IPS DF 6.9 (cell line): ENCODE results near the gene CRYZL1.
A peak's percentile ranks its signal among the peaks of the same experiment; 100 is the strongest.
"Not testable (repeated sequence)": the region's sequence is repeated elsewhere in the genome, so short reads cannot be mapped to it uniquely, and the experiment has no call there.

Source experiments
- DNase-seq: peaks from one replicate; pipeline ENCODE4 v3.0.0-alpha.2; 2013; ENCODE audit warnings: low read depth, low spot score
- H3K27ac ChIP-seq: one replicate; pipeline ENCODE4 v1.5.1; 2013; ENCODE audit warnings: low read length, control low read depth
- H3K27me3 ChIP-seq: 2 replicates; pipeline ENCODE4 v1.6.1; 2013; ENCODE audit warnings: mild to moderate bottlenecking, low read length; ENCODE audit not compliant: control insufficient read depth, insufficient read depth
- H3K36me3 ChIP-seq: 2 replicates; pipeline ENCODE4 v1.6.1; 2013; ENCODE audit warnings: low read length; ENCODE audit not compliant: control insufficient read depth, insufficient read depth
- H3K4me1 ChIP-seq: 2 replicates; pipeline ENCODE4 v1.6.1; 2013; ENCODE audit warnings: low read length; ENCODE audit not compliant: control insufficient read depth, insufficient read depth
- H3K4me3 ChIP-seq: 2 replicates; pipeline ENCODE4 v1.5.1; 2013; ENCODE audit warnings: mild to moderate bottlenecking, low read length
- H3K9me3 ChIP-seq: 2 replicates; pipeline ENCODE4 v1.6.1; 2013; ENCODE audit warnings: low read length, inconsistent platforms; ENCODE audit not compliant: control insufficient read depth, insufficient read depth
- WGBS: extraction: QIAGEN DNeasy Blood & Tissue Kit; methylation state at CpG from one replicate; pipeline ENCODE4 v1.1.7; 2013; ENCODE audit warnings: mixed read lengths, missing lambda C conversion rate; ENCODE audit not compliant: insufficient read length, insufficient coverage; 5-methylcytosine and 5-hydroxymethylcytosine counted together

The CRYZL1 gene

GRCh38 chr21:33588485-33589335, 52.8 kb downstream of the CRYZL1 start, which contains the start of gene DONSON:
DONSON (minus strand) TSS chr21:33588684; CDS start chr21:33588641, 43 bp downstream.
- Histone ChIP-seq H3K4me1 (no peaks in the 10 kb centered on the region), H3K36me3 (no peaks in the 10 kb centered on the region), H3K27me3 (no peaks in the 10 kb centered on the region), H3K27ac (no peak within 1 kb of the TSS), H3K9me3 (no peaks in the 10 kb centered on the region), H3K4me3 (peak within 1 kb of the TSS; percentile 80)
- peak; percentile 48 for DNase-seq
- WGBS: no CpG with 5 or more reads among the region's 78 CpGs

GRCh38 chr21:33587792-33588484, 53.6 kb downstream of the CRYZL1 start:
- H3K27ac ChIP-seq: no peak overlapping the region
- WGBS: no CpG with 5 or more reads among the region's 57 CpGs

GRCh38 chr21:33586927-33587326, 54.6 kb downstream of the CRYZL1 start:
- no CpG with 5 or more reads among the region's 6 CpGs for WGBS
- no peak for DNase-seq
- no peak overlapping the region for H3K4me3 ChIP-seq
- H3K9me3 ChIP-seq: no peaks in the 10 kb centered on the region
- H3K27me3 ChIP-seq: no peaks in the 10 kb centered on the region
- H3K4me1 ChIP-seq: no peaks in the 10 kb centered on the region
- H3K36me3 ChIP-seq: no peaks in the 10 kb centered on the region; the same call in 1 of the 2 replicates
- H3K27ac ChIP-seq: no peak overlapping the region

More at GRCh38 chr21:33587792-33588484, 53.6 kb downstream of the CRYZL1 start:
- DNase-seq: no peak
- H3K4me3 ChIP-seq: peak overlapping the region; percentile 80
- no peaks in the 10 kb centered on the region for H3K36me3 ChIP-seq
- no peaks in the 10 kb centered on the region for H3K9me3 ChIP-seq
- H3K27me3 ChIP-seq: no peaks in the 10 kb centered on the region
- H3K4me1 ChIP-seq: no peaks in the 10 kb centered on the region

- WGBS: no CpG with 5 or more reads among the region's 3 CpGs
- Histone ChIP-seq H3K27ac (no peak overlapping the region), H3K36me3 (peaks cover 4% of the 10 kb centered on the region; the same call in 1 of the 2 replicates)
Observed at GRCh38 chr21:33584455-33584854, 57.1 kb downstream of the CRYZL1 start.

GRCh38 chr21:33578959-33579542, 62.5 kb downstream of the CRYZL1 start:
- H3K4me3 ChIP-seq: no peak overlapping the region
- no peak for DNase-seq
- H3K27me3 ChIP-seq: no peaks in the 10 kb centered on the region
- WGBS: no CpG with 5 or more reads among the region's 7 CpGs
- H3K4me1 ChIP-seq: no peaks in the 10 kb centered on the region
- no peak overlapping the region for H3K27ac ChIP-seq
- H3K36me3 ChIP-seq: peaks cover 8% of the 10 kb centered on the region; the same call in 1 of the 2 replicates
- no peaks in the 10 kb centered on the region for H3K9me3 ChIP-seq

More at GRCh38 chr21:33584455-33584854, 57.1 kb downstream of the CRYZL1 start:
- Histone ChIP-seq H3K9me3 (no peaks in the 10 kb centered on the region), H3K4me1 (no peaks in the 10 kb centered on the region), H3K27me3 (no peaks in the 10 kb centered on the region), H3K4me3 (no peak overlapping the region)
- DNase-seq: no peak

- H3K9me3 ChIP-seq: no peaks in the 10 kb centered on the region
- no peak overlapping the region for H3K4me3 ChIP-seq
- no CpG with 5 or more reads among the region's 2 CpGs for WGBS
- H3K27me3 ChIP-seq: no peaks in the 10 kb centered on the region
- peaks cover 8% of the 10 kb centered on the region; the same call in 1 of the 2 replicates for H3K36me3 ChIP-seq
- no peak for DNase-seq
- no peak overlapping the region for H3K27ac ChIP-seq
- H3K4me1 ChIP-seq: no peaks in the 10 kb centered on the region
Observed at GRCh38 chr21:33578214-33578613, 63.3 kb downstream of the CRYZL1 start.

- not testable (repeated sequence) for H3K4me3 ChIP-seq, H3K27ac ChIP-seq, H3K9me3 ChIP-seq, H3K4me1 ChIP-seq, H3K27me3 ChIP-seq, DNase-seq
- no CpG with 5 or more reads among the region's 2 CpGs for WGBS
- H3K36me3 ChIP-seq: peaks cover 11% of the 10 kb centered on the region; the same call in 1 of the 2 replicates
Observed at GRCh38 chr21:33576741-33577141, 64.8 kb downstream of the CRYZL1 start.

- Histone ChIP-seq H3K36me3 (peaks cover 17% of the 10 kb centered on the region; the same call in 1 of the 2 replicates), H3K4me3 (no peak overlapping the region), H3K27ac (no peak overlapping the region), H3K27me3 (no peaks in the 10 kb centered on the region), H3K4me1 (no peaks in the 10 kb centered on the region), H3K9me3 (no peaks in the 10 kb centered on the region)
- WGBS: no CpG with 5 or more reads among the region's 3 CpGs
- DNase-seq: no peak
Observed at GRCh38 chr21:33572350-33572749, 69.2 kb downstream of the CRYZL1 start.

GRCh38 chr21:33569991-33570390, 71.5 kb downstream of the CRYZL1 start:
- Histone ChIP-seq H3K9me3 (no peaks in the 10 kb centered on the region), H3K4me1 (no peaks in the 10 kb centered on the region), H3K36me3 (peaks cover 15% of the 10 kb centered on the region; the same call in 1 of the 2 replicates), H3K27ac (no peak overlapping the region), H3K4me3 (no peak overlapping the region), H3K27me3 (no peaks in the 10 kb centered on the region)
- no CpG with 5 or more reads among the region's 5 CpGs for WGBS
- DNase-seq: no peak

- DNase-seq: no peak
- H3K36me3 ChIP-seq: peaks cover 12% of the 10 kb centered on the region; the same call in 1 of the 2 replicates
- H3K4me1 ChIP-seq: no peaks in the 10 kb centered on the region
- WGBS: no CpG with 5 or more reads among the region's 2 CpGs
- H3K27me3 ChIP-seq: no peaks in the 10 kb centered on the region
- H3K9me3 ChIP-seq: no peaks in the 10 kb centered on the region
- H3K27ac ChIP-seq: no peak overlapping the region
- H3K4me3 ChIP-seq: no peak overlapping the region
Observed at GRCh38 chr21:33568448-33568847, 73.1 kb downstream of the CRYZL1 start.
